Activated CD4-positive, alpha-beta T cell treated with anti-CD3 and anti-CD28 coated beads for 4 hours (primary cell): ENCODE results near the gene GRID2.
"Not testable (repeated sequence)": the region's sequence is repeated elsewhere in the genome, so short reads cannot be mapped to it uniquely, and the experiment has no call there.

ENCODE experiments used
- DNase-seq, 2 donors: peaks; one replicate each; pipeline ENCODE4 v3.0.0-alpha.2; 2020

Gene GRID2

GRCh38 chr4:93348896-93349295 lies 1045.1 kb downstream of the GRID2 start:
- DNase-seq = no peak

- no peak for DNase-seq
These were observed 1048.1 kb downstream of the GRID2 start for GRCh38 chr4:93351846-93352245.

GRCh38 chr4:93355411-93355810 lies 1051.6 kb downstream of the GRID2 start:
- DNase-seq = no peak

GRCh38 chr4:93359586-93359985 lies 1055.8 kb downstream of the GRID2 start:
- DNase-seq = no peak

- DNase-seq = not testable (repeated sequence)
These were observed 1062.5 kb downstream of the GRID2 start for GRCh38 chr4:93366169-93366755.

- no peak for DNase-seq
These were observed 1065.2 kb downstream of the GRID2 start for GRCh38 chr4:93368968-93369367.

GRCh38 chr4:93370256-93370655 lies 1066.5 kb downstream of the GRID2 start:
- no peak for DNase-seq

GRCh38 chr4:93373893-93374860 lies 1070.4 kb downstream of the GRID2 start:
- DNase-seq = no peak

- DNase-seq = no peak
These were observed 1080.5 kb downstream of the GRID2 start for GRCh38 chr4:93384241-93384640.

GRCh38 chr4:93384887-93385286 lies 1081.1 kb downstream of the GRID2 start:
- no peak for DNase-seq

GRCh38 chr4:93394545-93395081 lies 1090.8 kb downstream of the GRID2 start:
- DNase-seq = no peak

GRCh38 chr4:93396272-93396671 lies 1092.5 kb downstream of the GRID2 start:
- DNase-seq = no peak

- DNase-seq = no peak
These were observed 1099.8 kb downstream of the GRID2 start for GRCh38 chr4:93403571-93403970.

GRCh38 chr4:93407493-93408275 lies 1103.9 kb downstream of the GRID2 start:
- DNase-seq = no peak

GRCh38 chr4:93409035-93409434 lies 1105.3 kb downstream of the GRID2 start:
- DNase-seq = no peak

- no peak for DNase-seq
These were observed 1110.3 kb downstream of the GRID2 start for GRCh38 chr4:93414041-93414550.

GRCh38 chr4:93416344-93417128 lies 1112.8 kb downstream of the GRID2 start:
- DNase-seq = no peak

GRCh38 chr4:93431371-93431770 lies 1127.6 kb downstream of the GRID2 start:
- no peak for DNase-seq

GRCh38 chr4:93433840-93434239 lies 1130.1 kb downstream of the GRID2 start:
- DNase-seq = no peak

GRCh38 chr4:93436000-93436626 lies 1132.3 kb downstream of the GRID2 start:
- no peak for DNase-seq

- no peak for DNase-seq
These were observed 1134.2 kb downstream of the GRID2 start for GRCh38 chr4:93437991-93438390.

GRCh38 chr4:93444860-93445259 lies 1141.1 kb downstream of the GRID2 start:
- DNase-seq = no peak
